ENCODE measurements around the gene EPS8L3.
A peak's percentile ranks its signal among the peaks of the same experiment; 100 is the strongest.
"Not testable (repeated sequence)": the region's sequence is repeated elsewhere in the genome, so short reads cannot be mapped to it uniquely, and the experiment has no call there.

The EPS8L3 gene

DNA sequence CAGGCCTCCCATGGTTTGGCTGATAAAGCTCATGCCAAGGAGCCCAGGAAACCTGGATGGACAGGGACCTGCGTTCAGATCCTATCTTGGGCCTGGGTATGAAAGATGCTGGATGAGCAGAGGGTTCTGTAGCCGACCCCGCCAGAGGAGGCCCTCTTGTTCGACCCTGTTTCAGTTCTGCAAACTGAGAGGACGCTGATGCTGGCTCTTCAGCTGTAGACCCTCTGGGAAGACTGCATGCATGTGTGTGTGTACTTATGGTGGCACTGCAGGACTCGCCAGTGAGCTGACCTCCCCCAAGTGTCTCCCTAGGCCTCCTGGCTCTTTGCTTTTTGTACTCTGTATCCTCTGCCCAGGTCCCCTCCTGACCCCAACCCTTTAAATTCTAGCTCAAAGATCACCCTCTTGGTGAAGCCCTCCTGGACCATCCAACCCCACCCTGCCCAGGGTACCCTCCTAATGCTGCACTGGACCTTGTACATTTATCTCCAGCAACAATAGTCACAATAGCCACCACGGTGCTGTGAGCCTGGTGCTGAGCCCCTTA, 1.6 kb downstream of the EPS8L3 start:
- DNase-seq, result no peak

DNA sequence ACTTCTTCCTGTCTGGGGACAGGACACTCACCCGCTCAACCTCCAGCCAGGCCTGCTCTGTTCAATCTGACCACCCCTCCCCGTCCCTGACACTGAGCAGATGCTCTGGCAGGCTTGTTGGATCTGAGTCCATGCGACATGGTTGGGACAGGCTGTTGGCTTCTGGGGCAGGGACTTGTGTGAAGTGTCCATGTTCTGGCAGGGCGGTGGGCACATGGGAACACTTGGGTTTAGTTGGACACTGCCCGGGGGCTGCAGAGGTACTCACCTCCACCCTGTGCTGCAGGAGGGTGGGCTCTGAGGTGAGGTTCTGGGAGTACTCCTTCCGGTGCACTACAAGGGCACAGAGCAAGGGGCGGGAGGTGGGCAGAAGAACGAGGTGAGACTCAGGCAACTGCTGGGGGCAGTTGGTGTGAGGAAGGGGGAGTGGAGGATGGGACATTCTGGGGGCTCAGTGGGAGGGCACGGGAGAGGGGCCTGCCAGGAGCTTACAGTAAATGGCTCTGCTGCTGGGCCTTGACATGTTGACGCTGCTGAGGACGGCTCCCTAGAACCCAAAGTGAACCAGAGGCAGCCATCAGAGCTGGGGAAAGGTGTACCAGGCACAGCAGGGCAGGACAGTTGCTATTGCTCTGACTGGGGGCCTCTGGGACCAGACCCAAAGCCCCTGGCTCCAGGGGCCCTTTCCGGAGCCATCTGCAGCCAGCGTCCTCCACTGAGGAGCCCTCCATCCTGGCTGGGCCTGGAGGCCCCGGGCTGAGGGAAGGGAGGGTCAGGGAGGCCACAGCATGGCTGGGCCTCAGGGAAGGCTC, 2.3 kb downstream of the EPS8L3 start:
- no peak for DNase-seq

DNA sequence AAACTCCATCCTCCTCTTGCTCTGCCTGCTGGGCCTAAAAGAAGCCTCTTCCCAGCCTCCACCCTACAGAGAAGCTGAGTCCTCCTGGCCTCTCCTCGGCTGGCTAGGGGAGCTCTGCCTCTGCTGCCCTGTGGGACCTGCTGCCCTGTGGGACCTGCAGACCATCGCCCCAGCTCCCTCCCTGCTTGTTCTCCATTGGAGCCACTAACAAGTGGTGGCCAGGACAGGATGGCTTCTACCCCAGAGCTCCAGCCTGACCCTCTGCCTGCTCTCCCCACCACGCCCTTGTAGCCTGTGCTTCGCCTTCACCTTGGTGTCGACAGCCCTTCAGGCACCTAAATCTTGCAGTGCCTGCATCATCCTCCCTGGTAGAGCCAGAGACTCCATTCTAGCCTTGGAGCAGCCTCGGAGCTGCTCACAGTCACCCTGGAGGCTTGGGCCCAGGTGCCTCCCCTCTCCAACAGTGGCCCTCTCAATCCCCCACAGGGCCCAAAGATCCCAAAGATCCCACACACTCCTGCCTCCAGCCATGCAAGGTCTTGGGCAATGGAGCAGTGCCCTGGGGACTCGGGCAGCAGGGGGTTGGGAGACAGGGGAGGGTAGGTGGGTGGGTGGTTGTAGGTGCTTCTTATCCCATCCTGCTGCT, 3.0 kb downstream of the EPS8L3 start:
- no peak for DNase-seq

GRCh38 chr1:109759513-109760334, 4.0 kb downstream of the EPS8L3 start:
- no peak for DNase-seq

- no peak for DNase-seq
These were observed 5.6 kb downstream of the EPS8L3 start for GRCh38 chr1:109757936-109758786.

DNA sequence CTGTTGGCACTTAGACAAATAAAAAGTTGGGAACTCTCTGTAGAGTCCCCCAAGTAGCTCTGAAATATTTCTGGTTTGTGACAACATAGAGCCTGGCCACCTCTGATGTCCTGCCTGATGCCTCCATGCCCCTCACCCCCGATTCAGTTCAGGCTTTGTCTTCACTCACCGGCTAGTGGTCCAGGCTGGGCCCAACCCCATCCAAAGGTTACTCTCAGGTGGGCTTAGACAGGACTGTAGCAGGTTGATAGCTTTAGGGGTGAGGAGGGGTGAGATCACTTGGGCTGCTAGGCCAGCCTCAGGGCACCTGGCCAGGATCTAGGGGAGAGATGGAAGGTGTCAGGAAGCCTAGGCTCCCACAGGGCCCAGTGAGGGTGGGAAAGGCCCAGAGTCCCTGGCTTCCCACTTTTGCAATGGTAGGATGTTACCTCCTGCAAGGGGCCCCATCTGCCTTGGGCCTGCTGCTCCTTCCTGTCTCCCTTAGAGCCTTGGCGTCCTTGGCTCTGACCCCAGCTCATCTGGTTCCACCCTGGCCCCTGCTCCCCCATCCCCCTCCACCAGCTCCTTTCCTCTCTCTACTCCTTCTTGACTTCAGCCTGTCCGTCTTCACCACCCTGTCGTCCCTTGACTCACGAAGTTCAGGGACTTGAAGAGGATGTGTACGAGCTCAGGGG, 6.7 kb downstream of the EPS8L3 start:
- no peak for DNase-seq

GRCh38 chr1:109756325-109756724, 7.4 kb downstream of the EPS8L3 start:
- DNase-seq, result not testable (repeated sequence)

DNA sequence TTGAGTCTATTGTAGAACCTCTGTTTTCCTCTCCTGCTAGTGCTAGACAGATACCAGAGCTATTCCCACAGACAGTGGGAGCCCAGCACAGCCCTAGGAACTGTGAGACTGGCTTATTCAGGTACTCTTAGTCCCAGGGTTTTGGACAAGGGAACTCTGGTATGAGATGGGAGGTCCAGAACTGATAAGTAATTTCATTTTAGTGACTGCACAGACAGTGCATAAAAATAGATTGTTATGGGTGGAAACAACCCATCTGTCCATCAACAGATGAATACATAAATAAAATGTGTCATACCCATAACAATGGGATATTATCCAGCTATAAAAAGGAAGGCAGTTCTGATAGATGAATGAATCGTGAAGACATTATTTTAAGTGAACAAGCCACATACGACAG, 9.0 kb downstream of the EPS8L3 start:
- DNase-seq, result no peak

DNA sequence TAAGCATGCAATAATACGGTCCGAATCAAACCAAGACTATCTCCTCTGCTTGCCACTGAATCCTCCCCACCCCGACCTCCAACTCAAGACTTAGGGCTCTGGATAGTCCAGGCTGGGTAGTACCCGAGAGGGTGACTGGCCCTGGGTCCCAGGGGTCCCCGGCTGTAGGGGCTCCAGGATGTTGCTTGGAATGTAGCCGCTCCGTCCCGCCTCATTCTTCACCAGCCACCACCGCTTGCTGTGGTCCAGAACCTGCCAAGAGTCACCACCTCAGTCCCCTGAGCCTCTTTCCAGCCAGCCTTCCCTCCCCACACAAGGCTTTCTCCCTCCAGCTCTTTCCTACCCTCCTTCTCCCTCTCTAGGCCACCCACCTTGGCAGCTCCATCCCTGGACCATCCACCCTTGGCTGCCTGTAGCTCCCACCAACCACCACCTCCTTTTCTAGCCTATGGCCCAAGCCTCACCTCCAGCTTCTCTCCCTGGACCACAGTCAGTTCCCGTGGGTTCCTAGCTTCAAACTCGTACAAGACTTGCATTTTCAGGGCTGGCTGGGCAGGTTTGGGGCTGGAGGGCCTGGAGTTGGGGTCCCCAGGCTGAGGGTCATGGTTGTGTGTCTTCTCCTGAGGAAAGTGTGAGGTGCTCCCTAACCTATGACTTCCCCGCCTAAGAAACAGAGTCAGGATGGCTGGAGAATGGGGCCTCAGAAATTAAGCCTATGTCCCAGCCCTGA, 12.0 kb downstream of the EPS8L3 start:
- no peak for DNase-seq

DNA sequence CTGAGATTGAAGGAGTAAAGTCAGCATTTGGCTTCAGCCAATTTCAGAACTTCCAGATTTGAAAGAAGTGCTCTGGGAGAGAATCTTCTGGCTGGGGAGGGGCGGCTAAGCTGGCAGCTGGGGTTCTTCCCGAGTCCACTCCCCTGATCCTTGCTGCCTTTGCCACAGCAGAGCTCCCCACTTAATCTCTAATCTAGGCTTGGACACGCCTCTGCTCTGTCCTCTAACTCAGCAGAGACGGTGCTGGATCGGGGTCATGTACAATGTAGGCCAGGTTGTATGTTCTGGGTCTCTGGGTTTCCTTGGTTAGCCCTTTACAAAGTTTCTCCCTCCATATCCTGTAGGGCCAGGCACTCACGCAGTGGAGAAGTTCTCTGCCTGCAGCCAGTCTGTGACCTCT, 12.8 kb downstream of the EPS8L3 start:
- no peak for DNase-seq

DNA sequence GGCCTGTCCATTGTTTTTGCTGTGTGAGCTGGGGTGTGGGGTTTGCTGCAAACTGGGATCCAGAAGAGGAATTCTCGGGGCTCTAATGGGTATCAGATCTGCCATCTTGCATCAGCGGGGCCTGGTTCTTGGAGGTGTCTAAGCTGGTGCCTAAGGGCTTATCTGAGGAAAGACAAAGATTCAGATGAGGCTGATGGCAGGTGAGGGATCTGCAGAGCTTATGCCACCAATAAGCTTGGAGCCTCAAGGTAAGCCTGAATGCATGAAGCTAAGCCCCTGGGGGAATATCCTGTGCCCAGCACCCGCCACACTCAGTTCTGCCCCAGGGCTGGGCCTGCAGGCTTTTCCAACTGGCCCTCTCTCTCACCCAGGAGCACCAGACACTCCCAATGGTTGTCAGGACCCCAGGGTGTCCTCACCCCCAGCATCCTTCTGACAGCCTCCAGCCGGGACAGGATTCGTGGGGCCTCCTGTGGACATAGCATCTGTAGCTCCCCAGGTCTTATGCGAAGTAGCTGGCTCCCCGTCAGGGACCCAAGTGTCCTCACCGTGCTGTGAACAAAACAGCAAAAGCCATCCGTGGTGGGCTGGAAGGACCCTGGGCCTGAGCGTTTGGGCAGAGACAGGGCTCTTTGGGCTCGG, 13.4 kb downstream of the EPS8L3 start:
- no peak for DNase-seq

GRCh38 chr1:109749221-109749620, 14.5 kb downstream of the EPS8L3 start:
- DNase-seq, result no peak

DNA sequence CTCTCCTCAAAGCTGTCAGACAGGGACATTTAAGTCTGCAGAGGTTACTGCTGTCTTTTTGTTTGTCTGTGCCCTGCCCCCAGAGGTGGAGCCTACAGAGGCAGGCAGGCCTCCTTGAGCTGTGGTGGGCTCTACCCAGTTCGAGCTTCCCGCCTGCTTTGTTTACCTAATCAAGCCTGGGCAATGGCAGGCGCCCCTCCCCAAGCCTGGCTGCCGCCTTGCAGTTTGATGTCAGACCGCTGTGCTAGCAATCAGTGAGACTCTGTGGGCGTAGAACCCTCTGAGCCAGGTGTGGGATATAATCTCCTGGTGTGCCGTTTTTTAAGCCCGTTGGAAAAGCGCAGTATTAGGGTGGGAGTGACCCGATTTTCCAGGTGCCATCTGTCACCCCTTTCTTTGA, 15.4 kb downstream of the EPS8L3 start:
- DNase-seq, result not testable (repeated sequence)

GRCh38 chr1:109740615-109741373, 22.9 kb downstream of the EPS8L3 start, which contains the start of gene GSTM3:
TSS of gene GSTM3 (minus strand) at chr1:109741038. CDS start at chr1:109740287, 751 bp downstream.
- DNase-seq, result no peak

GRCh38 chr1:109739738-109740614, 23.7 kb downstream of the EPS8L3 start:
- peak; percentile 20 for DNase-seq

GRCh38 chr1:109733236-109733870, 30.4 kb downstream of the EPS8L3 start:
- no peak for DNase-seq

- no peak for DNase-seq
These were observed 31.3 kb downstream of the EPS8L3 start for GRCh38 chr1:109732390-109732881.

GRCh38 chr1:109730666-109731065, 33.1 kb downstream of the EPS8L3 start:
- DNase-seq, result no peak
